GM19035 (cell line): ENCODE data around the gene PCIF1.
"Not testable (repeated sequence)": the region's sequence is repeated elsewhere in the genome, so short reads cannot be mapped to it uniquely, and the experiment has no call there.

Source experiments
- ATAC-seq: cut with Tn5 transposase; IDR thresholded peaks from one replicate; pipeline ENCODE4 v1.9.1; 2021; ENCODE audit not compliant: unreplicated experiment

The PCIF1 gene

GRCh38 chr20:45991616-45992015 lies 57.1 kb downstream of the PCIF1 start:
- ATAC-seq, result no peak

GRCh38 chr20:45993197-45993951 lies 58.9 kb downstream of the PCIF1 start:
- no peak for ATAC-seq

- no peak for ATAC-seq
Observed at GRCh38 chr20:45994761-45995493, 60.4 kb downstream of the PCIF1 start.

- not testable (repeated sequence) for ATAC-seq
Observed at GRCh38 chr20:45995495-45996097, 61.1 kb downstream of the PCIF1 start.

- no peak for ATAC-seq
Observed at GRCh38 chr20:45997187-45997586, 62.7 kb downstream of the PCIF1 start.
